Spleen (tissue), 7 donors: ENCODE results near the gene TIMM10.

Experiments used
- POLR2A ChIP-seq, 3 donors: fragments of 450-650 bp; IDR thresholded peaks; one replicate each; pipeline ENCODE4 v1.5.1; 2017; ENCODE audit warnings: antibody characterized with exemption in 3 of 3, mild to moderate bottlenecking in 1 of 3
- TF ChIP-seq, protein P1 (sequence below), 11 experiments: fragments of 200-600 bp in 7 of 11; fragments of 450-650 bp in 4 of 11; sonication (generic) in 4 of 11; IDR thresholded peaks in 8 of 11; conservative IDR thresholded peaks in 3 of 11; 1 replicate in 7 of 11; 2 replicates in 4 of 11; pipeline versions ENCODE4 v1.4.0 to v1.8.0; 2016 to 2021; ENCODE audit warnings: antibody characterized with exemption in 11 of 11, inconsistent platforms in 4 of 11, mild to moderate bottlenecking in 1 of 11
- donor health status: DM: no; HTN: no; CAD: no; lungs with moderate emphysema.
- donor health status: DM: no; HTN: no; CAD: no.
- donor health status: DM: no; HTN: no; CAD: no.

- TF ChIP-seq, protein P1, sequence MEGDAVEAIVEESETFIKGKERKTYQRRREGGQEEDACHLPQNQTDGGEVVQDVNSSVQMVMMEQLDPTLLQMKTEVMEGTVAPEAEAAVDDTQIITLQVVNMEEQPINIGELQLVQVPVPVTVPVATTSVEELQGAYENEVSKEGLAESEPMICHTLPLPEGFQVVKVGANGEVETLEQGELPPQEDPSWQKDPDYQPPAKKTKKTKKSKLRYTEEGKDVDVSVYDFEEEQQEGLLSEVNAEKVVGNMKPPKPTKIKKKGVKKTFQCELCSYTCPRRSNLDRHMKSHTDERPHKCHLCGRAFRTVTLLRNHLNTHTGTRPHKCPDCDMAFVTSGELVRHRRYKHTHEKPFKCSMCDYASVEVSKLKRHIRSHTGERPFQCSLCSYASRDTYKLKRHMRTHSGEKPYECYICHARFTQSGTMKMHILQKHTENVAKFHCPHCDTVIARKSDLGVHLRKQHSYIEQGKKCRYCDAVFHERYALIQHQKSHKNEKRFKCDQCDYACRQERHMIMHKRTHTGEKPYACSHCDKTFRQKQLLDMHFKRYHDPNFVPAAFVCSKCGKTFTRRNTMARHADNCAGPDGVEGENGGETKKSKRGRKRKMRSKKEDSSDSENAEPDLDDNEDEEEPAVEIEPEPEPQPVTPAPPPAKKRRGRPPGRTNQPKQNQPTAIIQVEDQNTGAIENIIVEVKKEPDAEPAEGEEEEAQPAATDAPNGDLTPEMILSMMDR (IDR thresholded peaks at IDR 0.05 in 8 of 11, conservative IDR thresholded peaks at IDR 0.05 in 3 of 11) = no peak
- no peak for TF ChIP-seq POLR2A (IDR thresholded peaks at IDR 0.05)
These were observed 15.1 kb downstream of the TIMM10 start, which contains the start of gene SLC43A1 for GRCh38 chr11:57515332-57516060.
